ENCODE results near the gene GLYATL1. TPM values are rescaled to one million over a fixed set of nuclear protein-coding genes. Genes with fewer than 3 reads are reported as not detected.

The GLYATL1 gene
- polyA plus RNA-seq, 1 experiment: 0.49 TPM

DNA sequence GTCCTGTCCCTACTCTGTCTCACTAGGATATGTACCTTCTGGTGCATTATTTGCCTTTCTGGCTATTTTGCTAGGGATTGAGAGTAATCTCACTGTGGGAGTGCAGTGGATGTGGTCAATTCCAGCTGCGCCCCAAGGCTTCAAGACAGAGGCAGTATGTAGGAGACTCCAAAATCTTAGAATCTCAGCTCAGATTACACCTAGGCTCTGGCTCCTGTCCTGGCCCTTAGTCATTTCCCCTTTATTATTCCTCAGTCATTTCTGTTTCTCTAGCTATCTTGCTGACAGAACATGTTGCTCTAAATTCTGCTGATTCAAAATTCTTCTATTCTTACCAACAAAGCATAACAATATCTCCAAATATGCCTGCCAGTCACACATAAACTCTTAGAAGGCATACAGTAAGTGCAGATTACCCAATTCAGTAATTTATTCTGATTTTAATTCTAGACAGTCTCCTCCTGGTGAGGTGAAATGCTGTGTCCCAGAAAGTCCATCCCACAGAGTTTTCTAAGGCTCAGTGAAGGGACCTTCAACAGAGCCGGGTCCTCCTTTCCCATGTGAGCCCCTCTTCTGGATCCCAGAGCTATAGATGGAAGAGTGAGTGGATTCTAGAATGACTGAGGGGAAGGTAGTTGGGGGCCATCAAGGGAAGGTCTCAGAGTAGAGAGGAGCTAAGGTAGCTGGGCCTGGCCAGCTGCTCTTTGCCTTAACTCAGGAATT, 24.3 kb upstream of the GLYATL1 start:
- H3K27me3 ChIP-seq (ENCODE audit: control insufficient read depth, insufficient read depth, low read length): no peaks in the 10 kb centered on the region
- no peak for DNase-seq (ENCODE audit: low read depth)
- no peak overlapping the region for H3K4me3 ChIP-seq (ENCODE audit: low read depth, low read length)
- TF ChIP-seq, protein P1, sequence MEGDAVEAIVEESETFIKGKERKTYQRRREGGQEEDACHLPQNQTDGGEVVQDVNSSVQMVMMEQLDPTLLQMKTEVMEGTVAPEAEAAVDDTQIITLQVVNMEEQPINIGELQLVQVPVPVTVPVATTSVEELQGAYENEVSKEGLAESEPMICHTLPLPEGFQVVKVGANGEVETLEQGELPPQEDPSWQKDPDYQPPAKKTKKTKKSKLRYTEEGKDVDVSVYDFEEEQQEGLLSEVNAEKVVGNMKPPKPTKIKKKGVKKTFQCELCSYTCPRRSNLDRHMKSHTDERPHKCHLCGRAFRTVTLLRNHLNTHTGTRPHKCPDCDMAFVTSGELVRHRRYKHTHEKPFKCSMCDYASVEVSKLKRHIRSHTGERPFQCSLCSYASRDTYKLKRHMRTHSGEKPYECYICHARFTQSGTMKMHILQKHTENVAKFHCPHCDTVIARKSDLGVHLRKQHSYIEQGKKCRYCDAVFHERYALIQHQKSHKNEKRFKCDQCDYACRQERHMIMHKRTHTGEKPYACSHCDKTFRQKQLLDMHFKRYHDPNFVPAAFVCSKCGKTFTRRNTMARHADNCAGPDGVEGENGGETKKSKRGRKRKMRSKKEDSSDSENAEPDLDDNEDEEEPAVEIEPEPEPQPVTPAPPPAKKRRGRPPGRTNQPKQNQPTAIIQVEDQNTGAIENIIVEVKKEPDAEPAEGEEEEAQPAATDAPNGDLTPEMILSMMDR (IDR thresholded peaks at IDR 0.05; ENCODE audit: insufficient read depth, low read depth, low read length): no peak
- H3K36me3 ChIP-seq (ENCODE audit: control insufficient read depth, insufficient read depth, low read length): no peaks in the 10 kb centered on the region
- ChIA-PET POLR2A (no interaction called here), CTCF (interaction anchor here (0.9 to 2.0 kb wide), 4 partner anchors 9 to 143 kb away, joined by 3 to 8 read pairs (median 4); no protein-coding TSS in a partner anchor)

- TF ChIP-seq, protein P1 (IDR thresholded peaks at IDR 0.05; ENCODE audit: insufficient read depth, low read depth, low read length): no peak
- Histone ChIP-seq H3K27me3 (ENCODE audit: control insufficient read depth, insufficient read depth, low read length) (no peaks in the 10 kb centered on the region), H3K36me3 (ENCODE audit: control insufficient read depth, insufficient read depth, low read length) (no peaks in the 10 kb centered on the region), H3K4me3 (ENCODE audit: low read depth, low read length) (no peak overlapping the region)
- ChIA-PET CTCF (no interaction called here), POLR2A (no interaction called here)
- DNase-seq (ENCODE audit: low read depth): no peak
Observed at GRCh38 chr11:58916637-58917036, 22.7 kb upstream of the GLYATL1 start.

GRCh38 chr11:58917159-58917783, 22.0 kb upstream of the GLYATL1 start:
- Histone ChIP-seq H3K27me3 (ENCODE audit: control insufficient read depth, insufficient read depth, low read length) (no peaks in the 10 kb centered on the region), H3K4me3 (ENCODE audit: low read depth, low read length) (no peak overlapping the region), H3K36me3 (ENCODE audit: control insufficient read depth, insufficient read depth, low read length) (no peaks in the 10 kb centered on the region)
- TF ChIP-seq, protein P1 (IDR thresholded peaks at IDR 0.05; ENCODE audit: insufficient read depth, low read depth, low read length): no peak
- CTCF ChIA-PET: interaction anchor here (3.0 kb wide), 1 partner anchor 11 kb away, joined by 20 read pairs; no protein-coding TSS in a partner anchor
- POLR2A ChIA-PET: no interaction called here
- no peak for DNase-seq (ENCODE audit: low read depth)

DNA sequence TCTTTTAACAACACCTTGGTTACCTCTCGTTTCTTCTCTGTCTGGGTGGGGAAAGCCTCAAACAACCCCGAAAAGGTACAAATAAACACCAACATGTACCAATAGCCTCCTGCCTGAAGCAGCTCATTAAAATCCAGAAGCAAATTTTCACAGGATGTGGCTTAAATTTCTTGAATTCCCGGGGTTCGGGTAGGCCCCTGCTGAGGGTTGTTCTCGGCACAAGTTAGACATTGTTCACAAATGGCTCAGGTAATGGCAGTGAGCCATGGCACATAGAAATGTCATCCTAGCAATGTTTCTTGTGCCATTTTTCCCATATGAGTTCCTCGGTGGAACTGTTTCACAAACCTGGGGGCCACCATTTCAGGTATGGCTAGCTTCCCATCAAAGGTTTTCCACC, 19.7 kb upstream of the GLYATL1 start:
- Histone ChIP-seq H3K4me3 (ENCODE audit: low read depth, low read length) (no peak overlapping the region), H3K27me3 (ENCODE audit: control insufficient read depth, insufficient read depth, low read length) (no peaks in the 10 kb centered on the region), H3K36me3 (ENCODE audit: control insufficient read depth, insufficient read depth, low read length) (no peaks in the 10 kb centered on the region)
- DNase-seq (ENCODE audit: low read depth): peak; percentile 47
- POLR2A ChIA-PET: no interaction called here
- CTCF ChIA-PET: interaction anchor here (0.9 to 3.0 kb wide), 4 partner anchors 9 to 290 kb away, joined by 3 to 20 read pairs (median 9); no protein-coding TSS in a partner anchor
- TF ChIP-seq, protein P1 (IDR thresholded peaks at IDR 0.05; ENCODE audit: insufficient read depth, low read depth, low read length): no peak

GRCh38 chr11:58919980-58920379, 19.3 kb upstream of the GLYATL1 start:
- ChIA-PET CTCF (interaction anchor here (1.4 to 3.0 kb wide), 3 partner anchors 13 to 290 kb away, joined by 5 to 20 read pairs (median 8); no protein-coding TSS in a partner anchor), POLR2A (no interaction called here)
- TF ChIP-seq, protein P1 (IDR thresholded peaks at IDR 0.05; ENCODE audit: insufficient read depth, low read depth, low read length): no peak
- Histone ChIP-seq H3K36me3 (ENCODE audit: control insufficient read depth, insufficient read depth, low read length) (no peaks in the 10 kb centered on the region), H3K27me3 (ENCODE audit: control insufficient read depth, insufficient read depth, low read length) (no peaks in the 10 kb centered on the region), H3K4me3 (ENCODE audit: low read depth, low read length) (no peak overlapping the region)
- no peak for DNase-seq (ENCODE audit: low read depth)

All from BJ (cell line).